K562 (cell line): ENCODE data around the gene ROM1. TPM values are rescaled to one million over a fixed set of nuclear protein-coding genes. Genes with fewer than 3 reads are reported as not detected.
A peak's percentile ranks its signal among the peaks of the same experiment; 100 is the strongest.

Source experiments
- BDP1 ChIP-seq: IDR thresholded peaks from 3 replicates; pipeline ENCODE4 v1.6.1; 2011; ENCODE audit not compliant: insufficient read length, insufficient read depth
- CAMTA2 ChIP-seq: fragments of 250-450 bp; sonication (Bioruptor Pico); conservative IDR thresholded peaks from 2 replicates; pipeline ENCODE4 v1.5.1; 2022
- FOXK2 ChIP-seq, 2 experiments: fragments of 450-650 bp; IDR thresholded peaks in 1 of 2; conservative IDR thresholded peaks in 1 of 2; 2 replicates each; pipeline ENCODE4 v1.6.1; 2016; ENCODE audit warnings: low read depth in 2 of 2, mild to moderate bottlenecking in 1 of 2
- JUNB ChIP-seq: fragments of 450-650 bp; formaldehyde crosslinking; conservative IDR thresholded peaks from 2 replicates; pipeline ENCODE4 v1.4.0; 2020; ENCODE audit warnings: mild to moderate bottlenecking
- LARP7 ChIP-seq: fragments of 450-650 bp; IDR thresholded peaks from 2 replicates; pipeline ENCODE4 v1.6.1; 2016
- MAZ ChIP-seq, 2 experiments: fragments of 450-650 bp in 1 of 2; sonication (generic) in 1 of 2; formaldehyde crosslinking; IDR thresholded peaks in 1 of 2; conservative IDR thresholded peaks in 1 of 2; 2 replicates each; pipeline versions ENCODE4 v1.4.0 to v1.5.0; 2020; ENCODE audit warnings: mild to moderate bottlenecking in 1 of 2, missing genetic modification reagents in 1 of 2
- MBD2 ChIP-seq: sonication (generic); IDR thresholded peaks from 2 replicates; pipeline ENCODE4 v1.6.1; 2016; ENCODE audit warnings: low read depth, borderline replicate concordance
- NFE2L1 ChIP-seq: fragments of 450-650 bp; IDR thresholded peaks from 2 replicates; pipeline ENCODE4 v1.6.1; 2016; ENCODE audit warnings: missing genetic modification characterization, low read depth, mild to moderate bottlenecking, missing compliant biosample characterization, moderate library complexity, borderline replicate concordance
- PHF8 ChIP-seq: fragments of 200-600 bp; sonication (generic); IDR thresholded peaks from 2 replicates; pipeline ENCODE4 v1.6.1; 2012; ENCODE audit warnings: mixed run types, mild to moderate bottlenecking, inconsistent platforms, low read length, moderate library complexity, borderline replicate concordance
- POLR2A ChIP-seq: fragments of 450-650 bp; conservative IDR thresholded peaks from 2 replicates; pipeline ENCODE4 v1.6.1; 2016
- SAFB ChIP-seq: fragments of 200-400 bp; formaldehyde crosslinking; IDR thresholded peaks from 2 replicates; pipeline ENCODE4 v1.6.1; 2017; ENCODE audit warnings: low read depth, low read length, borderline replicate concordance
- SMARCA4 ChIP-seq: fragments of 450-650 bp; IDR thresholded peaks from 2 replicates; pipeline ENCODE4 v1.6.1; 2016
- SOX6 ChIP-seq: fragments of 450-650 bp; IDR thresholded peaks from 2 replicates; pipeline ENCODE4 v1.6.1; 2014; ENCODE audit warnings: mild to moderate bottlenecking
- USF1 ChIP-seq: sonication (generic); formaldehyde crosslinking; IDR thresholded peaks from 2 replicates; pipeline ENCODE4 v1.9.0; 2022; ENCODE audit warnings: mild to moderate bottlenecking, missing genetic modification reagents
- ZBED1 ChIP-seq: IDR thresholded peaks from 2 replicates; pipeline ENCODE4 v1.6.1; 2014
- ZC3H8 ChIP-seq: fragments of 450-650 bp; IDR thresholded peaks from 2 replicates; pipeline ENCODE4 v1.6.1; 2017
- ZNF140 ChIP-seq: fragments of 250-450 bp; sonication (Bioruptor Pico); IDR thresholded peaks from 2 replicates; pipeline ENCODE4 v1.8.0; 2021; ENCODE audit warnings: moderate library complexity, mild to moderate bottlenecking, inconsistent platforms
- ZNF586 ChIP-seq: fragments of 450-650 bp; formaldehyde crosslinking; conservative IDR thresholded peaks from 2 replicates; pipeline ENCODE4 v1.4.0; 2020; ENCODE audit warnings: mild to moderate bottlenecking, moderate library complexity
- ZNF766 ChIP-seq: fragments of 200-800 bp; sonication (Bioruptor generic); conservative IDR thresholded peaks from 2 replicates; pipeline ENCODE4 v1.6.1; 2016; ENCODE audit warnings: missing genetic modification characterization, missing compliant biosample characterization
- polyA plus RNA-seq, 8 experiments: library from polyadenylated mRNA; depleted of rRNA in 4 of 8; stranded (reverse) in 5 of 8; unstranded in 3 of 8; fragments of >200 nt; fragmentation: Nextera tagmentation in 2 of 8; fragmentation: Illumina TruSeq in 1 of 8; extraction: Ambion mirVana in 2 of 8; extraction: Trizol in 1 of 8; gene quantifications; 2 replicates each; pipeline versions ENCODE4 v1.2.1 to v1.2.3, GENCODE V29; 2011 to 2014; ENCODE audit warnings: inconsistent platforms in 1 of 8, missing spikeins in 1 of 8
- total RNA-seq, 7 experiments: library from RNA; depleted of rRNA in 6 of 7; stranded (reverse); fragments of >200 nt in 6 of 7; fragmentation: Illumina TruSeq in 2 of 7; extraction: Trizol in 2 of 7; gene quantifications; 2 replicates each; pipeline versions ENCODE4 v1.2.1 to v1.2.3, GENCODE V29; 2011 to 2021; ENCODE audit warnings: low replicate concordance in 1 of 7
- TF ChIP-seq, protein P1 (sequence below): fragments of 250-450 bp; sonication (Bioruptor Pico); IDR thresholded peaks from 2 replicates; pipeline ENCODE4 v1.4.0; 2020
- TF ChIP-seq, protein P2 (sequence below): sonication (generic); formaldehyde crosslinking; IDR thresholded peaks from 2 replicates; pipeline ENCODE4 v1.8.0; 2022; ENCODE audit warnings: mild to moderate bottlenecking, missing genetic modification reagents

Gene ROM1
- total and polyA plus RNA-seq, 9 of the 15 experiments (the other 6 are each of a cell fraction or from before 2014, with no cell fraction given) = 0.75 to 4.0 (median 2.6) TPM

- TF ChIP-seq MBD2 = 0 out of 2 replicates have a peak, but pooled peaks have one; percentile 37
- TF ChIP-seq, protein P1, sequence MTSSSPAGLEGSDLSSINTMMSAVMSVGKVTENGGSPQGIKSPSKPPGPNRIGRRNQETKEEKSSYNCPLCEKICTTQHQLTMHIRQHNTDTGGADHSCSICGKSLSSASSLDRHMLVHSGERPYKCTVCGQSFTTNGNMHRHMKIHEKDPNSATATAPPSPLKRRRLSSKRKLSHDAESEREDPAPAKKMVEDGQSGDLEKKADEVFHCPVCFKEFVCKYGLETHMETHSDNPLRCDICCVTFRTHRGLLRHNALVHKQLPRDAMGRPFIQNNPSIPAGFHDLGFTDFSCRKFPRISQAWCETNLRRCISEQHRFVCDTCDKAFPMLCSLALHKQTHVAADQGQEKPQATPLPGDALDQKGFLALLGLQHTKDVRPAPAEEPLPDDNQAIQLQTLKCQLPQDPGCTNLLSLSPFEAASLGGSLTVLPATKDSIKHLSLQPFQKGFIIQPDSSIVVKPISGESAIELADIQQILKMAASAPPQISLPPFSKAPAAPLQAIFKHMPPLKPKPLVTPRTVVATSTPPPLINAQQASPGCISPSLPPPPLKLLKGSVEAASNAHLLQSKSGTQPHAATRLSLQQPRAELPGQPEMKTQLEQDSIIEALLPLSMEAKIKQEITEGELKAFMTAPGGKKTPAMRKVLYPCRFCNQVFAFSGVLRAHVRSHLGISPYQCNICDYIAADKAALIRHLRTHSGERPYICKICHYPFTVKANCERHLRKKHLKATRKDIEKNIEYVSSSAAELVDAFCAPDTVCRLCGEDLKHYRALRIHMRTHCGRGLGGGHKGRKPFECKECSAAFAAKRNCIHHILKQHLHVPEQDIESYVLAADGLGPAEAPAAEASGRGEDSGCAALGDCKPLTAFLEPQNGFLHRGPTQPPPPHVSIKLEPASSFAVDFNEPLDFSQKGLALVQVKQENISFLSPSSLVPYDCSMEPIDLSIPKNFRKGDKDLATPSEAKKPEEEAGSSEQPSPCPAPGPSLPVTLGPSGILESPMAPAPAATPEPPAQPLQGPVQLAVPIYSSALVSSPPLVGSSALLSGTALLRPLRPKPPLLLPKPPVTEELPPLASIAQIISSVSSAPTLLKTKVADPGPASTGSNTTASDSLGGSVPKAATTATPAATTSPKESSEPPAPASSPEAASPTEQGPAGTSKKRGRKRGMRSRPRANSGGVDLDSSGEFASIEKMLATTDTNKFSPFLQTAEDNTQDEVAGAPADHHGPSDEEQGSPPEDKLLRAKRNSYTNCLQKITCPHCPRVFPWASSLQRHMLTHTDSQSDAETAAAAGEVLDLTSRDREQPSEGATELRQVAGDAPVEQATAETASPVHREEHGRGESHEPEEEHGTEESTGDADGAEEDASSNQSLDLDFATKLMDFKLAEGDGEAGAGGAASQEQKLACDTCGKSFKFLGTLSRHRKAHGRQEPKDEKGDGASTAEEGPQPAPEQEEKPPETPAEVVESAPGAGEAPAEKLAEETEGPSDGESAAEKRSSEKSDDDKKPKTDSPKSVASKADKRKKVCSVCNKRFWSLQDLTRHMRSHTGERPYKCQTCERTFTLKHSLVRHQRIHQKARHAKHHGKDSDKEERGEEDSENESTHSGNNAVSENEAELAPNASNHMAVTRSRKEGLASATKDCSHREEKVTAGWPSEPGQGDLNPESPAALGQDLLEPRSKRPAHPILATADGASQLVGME (CRISPR knock-in tag) = 0 out of 2 replicates have a peak, but pooled peaks have one; percentile 12
- peak; percentile 67 to 69; a peak in 3 of 4 replicates for TF ChIP-seq FOXK2 (conservative IDR thresholded peaks at IDR 0.05 in 1 of 2, IDR thresholded peaks at IDR 0.05 in 1 of 2; ENCODE audit: low read depth in 2 of 2)
- peak; percentile 65; the same call in 1 of the 2 replicates for TF ChIP-seq SAFB
- no peak for TF ChIP-seq CAMTA2 (CRISPR knock-in tag)
- peak; percentile 49; the same call in 1 of the 2 replicates for TF ChIP-seq PHF8
- TF ChIP-seq LARP7 = 0 out of 2 replicates have a peak, but pooled peaks have one; percentile 47
- TF ChIP-seq ZNF140 (CRISPR knock-in tag) = no peak
- TF ChIP-seq SOX6 = peak; percentile 82
- peak; percentile 35; the same call in 1 of the 2 replicates for TF ChIP-seq SMARCA4
- TF ChIP-seq BDP1 = no peak
- no peak for TF ChIP-seq ZNF586 (CRISPR knock-in tag)
- TF ChIP-seq JUNB (CRISPR knock-in tag) = peak; percentile 78
- TF ChIP-seq NFE2L1 = no peak
- 0 out of 2 replicates have a peak, but pooled peaks have one; percentile 13 for TF ChIP-seq ZNF766 (CRISPR knock-in tag)
- TF ChIP-seq USF1 (CRISPR knock-in tag) = peak; percentile 90
- peak; percentile 79 for TF ChIP-seq POLR2A
- peak; percentile 84 to 88 for TF ChIP-seq MAZ (CRISPR knock-in tag; conservative IDR thresholded peaks at IDR 0.05 in 1 of 2, IDR thresholded peaks at IDR 0.05 in 1 of 2)
- TF ChIP-seq, protein P2, sequence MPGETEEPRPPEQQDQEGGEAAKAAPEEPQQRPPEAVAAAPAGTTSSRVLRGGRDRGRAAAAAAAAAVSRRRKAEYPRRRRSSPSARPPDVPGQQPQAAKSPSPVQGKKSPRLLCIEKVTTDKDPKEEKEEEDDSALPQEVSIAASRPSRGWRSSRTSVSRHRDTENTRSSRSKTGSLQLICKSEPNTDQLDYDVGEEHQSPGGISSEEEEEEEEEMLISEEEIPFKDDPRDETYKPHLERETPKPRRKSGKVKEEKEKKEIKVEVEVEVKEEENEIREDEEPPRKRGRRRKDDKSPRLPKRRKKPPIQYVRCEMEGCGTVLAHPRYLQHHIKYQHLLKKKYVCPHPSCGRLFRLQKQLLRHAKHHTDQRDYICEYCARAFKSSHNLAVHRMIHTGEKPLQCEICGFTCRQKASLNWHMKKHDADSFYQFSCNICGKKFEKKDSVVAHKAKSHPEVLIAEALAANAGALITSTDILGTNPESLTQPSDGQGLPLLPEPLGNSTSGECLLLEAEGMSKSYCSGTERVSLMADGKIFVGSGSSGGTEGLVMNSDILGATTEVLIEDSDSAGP (CRISPR knock-in tag) = no peak
- no peak for TF ChIP-seq ZC3H8
- no peak for TF ChIP-seq ZBED1
These were observed 8.8 kb downstream of the ROM1 start, which contains the start of gene B3GAT3 (continued) for GRCh38 chr11:62621567-62622470.
